H1 (cell line): Measurements from ENCODE around the gene FHIT. TPM values are rescaled to one million over a fixed set of nuclear protein-coding genes. Genes with fewer than 3 reads are reported as not detected.

Experiments used
- CTCF ChIA-PET: fragments of 300-600 bp; sonication (Branson Sonifier 250); formaldehyde crosslinking; loops from one replicate; lab custom pipeline; 2021; ENCODE audit not compliant: partially characterized antibody; lab: Charles Lee
- POLR2A ChIA-PET: fragments of 300-600 bp; sonication (Branson Sonifier 250); formaldehyde crosslinking; loops from one replicate; lab custom pipeline; 2021; ENCODE audit warnings: inconsistent platforms; ENCODE audit not compliant: partially characterized antibody; lab: Charles Lee
- DNase-seq, 2 experiments: peaks; one replicate each; pipeline versions ENCODE4 v3.0.0 to v3.0.0-alpha.2; 2010 to 2022; ENCODE audit warnings: low spot score in 2 of 2, low read depth in 1 of 2, mixed read lengths in 1 of 2
- FAIRE-seq: peaks from 2 replicates; lab custom pipeline; 2011; peaks lifted over from hg19 to GRCh38; lab: Jason Lieb, UNC
- H2AFZ ChIP-seq: 2 replicates; pipeline ENCODE4 v1.8.1; 2012; ENCODE audit warnings: low read length, inconsistent platforms
- H2AK5ac ChIP-seq: 2 replicates; pipeline ENCODE4 v1.6.1; 2013; ENCODE audit warnings: low read depth, low read length
- H2BK120ac ChIP-seq: replicated peaks from 2 replicates; pipeline ENCODE3; 2013; ENCODE audit warnings: low read depth, low read length, inconsistent platforms
- H2BK12ac ChIP-seq: 2 replicates; pipeline ENCODE4 v1.6.1; 2013; ENCODE audit warnings: low read depth, low read length
- H2BK15ac ChIP-seq: 2 replicates; pipeline ENCODE4 v1.6.1; 2013; ENCODE audit warnings: low read length
- H2BK20ac ChIP-seq: 2 replicates; pipeline ENCODE4 v1.6.1; 2013; ENCODE audit warnings: low read length
- H2BK5ac ChIP-seq: 2 replicates; pipeline ENCODE4 v1.6.1; 2013; ENCODE audit warnings: low read depth, low read length
- H3K14ac ChIP-seq: 2 replicates; pipeline ENCODE4 v1.6.1; 2013; ENCODE audit warnings: inconsistent platforms; ENCODE audit not compliant: insufficient read length
- H3K18ac ChIP-seq: 2 replicates; pipeline ENCODE4 v1.6.1; 2013; ENCODE audit warnings: low read length; ENCODE audit errors: extremely low read depth
- H3K23ac ChIP-seq: 2 replicates; pipeline ENCODE4 v1.6.1; 2013; ENCODE audit warnings: inconsistent platforms; ENCODE audit not compliant: insufficient read length
- H3K23me2 ChIP-seq: 2 replicates; pipeline ENCODE4 v1.6.1; 2013; ENCODE audit warnings: low read depth, low read length
- H3K27ac ChIP-seq: 2 replicates; pipeline ENCODE4 v1.6.1; 2011; ENCODE audit warnings: low read depth, low read length, inconsistent platforms
- H3K27me3 ChIP-seq, 4 experiments: replicated peaks in 1 of 4; 1 replicate in 1 of 4; 2 replicates in 3 of 4; pipeline versions ENCODE4 v1.6.1 to v1.8.1; 2011 to 2013; ENCODE audit warnings: low read length in 3 of 4, mild to moderate bottlenecking in 3 of 4, inconsistent platforms in 2 of 4, mixed read lengths in 2 of 4, moderate library complexity in 1 of 4; ENCODE audit not compliant: control insufficient read depth in 3 of 4, insufficient read depth in 3 of 4; ENCODE audit errors: extremely low read depth in 1 of 4
- H3K36me3 ChIP-seq, 4 experiments: 2 replicates each; pipeline versions ENCODE4 v1.6.1 to v1.8.1; 2011 to 2013; ENCODE audit warnings: mild to moderate bottlenecking in 4 of 4, low read length in 3 of 4, moderate library complexity in 2 of 4, control low read depth in 1 of 4, inconsistent platforms in 1 of 4; ENCODE audit not compliant: insufficient read depth in 4 of 4, control insufficient read depth in 2 of 4
- H3K4ac ChIP-seq: replicated peaks from 2 replicates; pipeline ENCODE3; 2013; ENCODE audit warnings: low read length, low read depth, mixed read lengths, inconsistent platforms; ENCODE audit not compliant: insufficient read length
- H3K4me1 ChIP-seq, 4 experiments: replicated peaks in 1 of 4; 1 replicate in 1 of 4; 2 replicates in 3 of 4; pipeline versions ENCODE4 v1.6.1 to v1.8.1; 2011 to 2013; ENCODE audit warnings: low read length in 3 of 4, inconsistent platforms in 2 of 4, mixed read lengths in 1 of 4; ENCODE audit not compliant: insufficient read depth in 4 of 4, control insufficient read depth in 3 of 4
- H3K4me2 ChIP-seq, 2 experiments: 2 replicates each; pipeline versions ENCODE4 v1.6.1 to v1.8.1; 2011 to 2013; ENCODE audit warnings: low read depth in 2 of 2, low read length in 2 of 2, control low read depth in 1 of 2, inconsistent platforms in 1 of 2, mild to moderate bottlenecking in 1 of 2; ENCODE audit not compliant: insufficient read depth in 1 of 2
- H3K4me3 ChIP-seq, 4 experiments: fragments of 200-600, 300-600 bp in 1 of 4; sonication (generic), shearing (Covaris generic), sonication (Bioruptor Twin) in 1 of 4; 2 replicates each; pipeline versions ENCODE4 v1.5.1 to v1.8.1; 2011 to 2016; ENCODE audit warnings: low read length in 4 of 4, low read depth in 3 of 4, control low read depth in 2 of 4, inconsistent platforms in 2 of 4, mild to moderate bottlenecking in 2 of 4, mixed read lengths in 1 of 4, moderate library complexity in 1 of 4; ENCODE audit not compliant: insufficient read depth in 2 of 4; ENCODE audit errors: extremely low read depth in 1 of 4
- H3K56ac ChIP-seq: replicated peaks from 2 replicates; pipeline ENCODE3; 2013; ENCODE audit warnings: low read depth, mild to moderate bottlenecking, mixed read lengths, low read length, inconsistent platforms; ENCODE audit not compliant: insufficient read length
- H3K79me1 ChIP-seq: 2 replicates; pipeline ENCODE4 v1.6.1; 2013; ENCODE audit warnings: low read depth, low read length, control low read depth
- H3K79me2 ChIP-seq, 2 experiments: 2 replicates each; pipeline versions ENCODE4 v1.6.1 to v1.8.1; 2012 to 2013; ENCODE audit warnings: low read length in 2 of 2, mild to moderate bottlenecking in 2 of 2, inconsistent platforms in 1 of 2; ENCODE audit not compliant: insufficient read depth in 2 of 2, control insufficient read depth in 1 of 2
- H3K9ac ChIP-seq, 4 experiments: replicated peaks in 1 of 4; 1 replicate in 1 of 4; 2 replicates in 3 of 4; pipeline versions ENCODE4 v1.6.1 to v1.8.1; 2011 to 2013; ENCODE audit warnings: low read depth in 3 of 4, low read length in 3 of 4, control low read depth in 2 of 4, mild to moderate bottlenecking in 2 of 4, moderate library complexity in 2 of 4, inconsistent platforms in 1 of 4; ENCODE audit errors: extremely low read depth in 1 of 4
- H3K9me3 ChIP-seq, 2 experiments: 2 replicates each; pipeline versions ENCODE4 v1.6.1 to v1.8.1; 2012 to 2013; ENCODE audit warnings: mild to moderate bottlenecking in 2 of 2, moderate library complexity in 2 of 2, control low read depth in 1 of 2, inconsistent platforms in 1 of 2, low read depth in 1 of 2, low read length in 1 of 2, mixed read lengths in 1 of 2; ENCODE audit not compliant: insufficient read depth in 2 of 2
- H4K20me1 ChIP-seq, 2 experiments: replicated peaks in 1 of 2; 2 replicates each; pipeline versions ENCODE3 to v1.8.1; 2011 to 2013; ENCODE audit warnings: inconsistent platforms in 2 of 2, low read length in 2 of 2, mild to moderate bottlenecking in 1 of 2; ENCODE audit not compliant: insufficient read depth in 2 of 2, control insufficient read depth in 1 of 2
- H4K5ac ChIP-seq: 2 replicates; pipeline ENCODE4 v1.6.1; 2013; ENCODE audit warnings: low read length, low read depth, mixed read lengths, inconsistent platforms; ENCODE audit not compliant: insufficient read length
- H4K8ac ChIP-seq: 2 replicates; pipeline ENCODE4 v1.8.0; 2013; ENCODE audit warnings: mild to moderate bottlenecking, moderate library complexity, low read length, inconsistent platforms; ENCODE audit not compliant: insufficient read depth; ENCODE audit errors: extremely low read depth
- H4K91ac ChIP-seq: replicated peaks from 2 replicates; pipeline ENCODE3; 2013; ENCODE audit warnings: low read length, mixed read lengths, inconsistent platforms; ENCODE audit not compliant: insufficient read length
- CBX8 ChIP-seq: fragments of 300-800, 300-1000 bp; sonication (generic); IDR thresholded peaks from 2 replicates; pipeline ENCODE4 v1.7.1; 2016; ENCODE audit warnings: low read depth, low read length, borderline replicate concordance
- CHD1 ChIP-seq: IDR thresholded peaks from 2 replicates; pipeline ENCODE4 v1.6.1; 2012; ENCODE audit warnings: low read depth, low read length, improper control_type of control experiment
- KDM1A ChIP-seq: fragments of 200-600, 300-600 bp; sonication (generic); IDR thresholded peaks from 2 replicates; pipeline ENCODE4 v1.7.1; 2016; ENCODE audit warnings: mild to moderate bottlenecking, low read length, borderline replicate concordance
- TAF1 ChIP-seq: IDR thresholded peaks from 2 replicates; pipeline ENCODE4 v1.6.1; 2011; ENCODE audit warnings: mild to moderate bottlenecking, low read depth, low read length
- TCF12 ChIP-seq: IDR thresholded peaks from 2 replicates; pipeline ENCODE4 v1.6.1; 2011; ENCODE audit warnings: low read depth, mild to moderate bottlenecking, low read length
- USF2 ChIP-seq: IDR thresholded peaks from 2 replicates; pipeline ENCODE4 v1.6.1; 2011; ENCODE audit warnings: low read length, improper control_type of control experiment
- WGBS, 2 experiments: shearing (Covaris generic) in 1 of 2; methylation state at CpG; one replicate each; pipeline versions ENCODE4 v1.1.6 to v1.1.7; 2013 to 2015; ENCODE audit warnings: low lambda C conversion rate in 2 of 2, mixed read lengths in 2 of 2, inconsistent platforms in 1 of 2, low coverage in 1 of 2, missing lambda C conversion rate in 1 of 2; ENCODE audit not compliant: insufficient replicate concordance in 2 of 2, insufficient coverage in 1 of 2, insufficient read length in 1 of 2; ENCODE audit errors: extremely low coverage in 1 of 2, missing lambda C conversion rate in 1 of 2; 5-methylcytosine and 5-hydroxymethylcytosine counted together
- polyA plus RNA-seq, 7 experiments: library from polyadenylated mRNA; depleted of rRNA in 3 of 7; stranded (reverse) in 5 of 7; unstranded in 2 of 7; fragments of >200 nt in 5 of 7; fragments of 200-250 nt in 2 of 7; gene quantifications; 1 replicate in 5 of 7; 2 replicates in 1 of 7; 4 replicates in 1 of 7; pipeline versions ENCODE4 v1.2.1 to v1.2.3, GENCODE V29; 2011 to 2013; ENCODE audit warnings: missing spikeins in 2 of 7, mixed read lengths in 2 of 7
- total RNA-seq: library from RNA; stranded (reverse); fragmentation: NEBNext Ultra II Directional; extraction: Animal tissue kit (Norgen Biotek cat#: 25700); gene quantifications from 2 replicates; pipeline ENCODE4 v1.2.1, GENCODE V29; 2021

The FHIT gene
- total and polyA plus RNA-seq, 2 of the 8 experiments (the other 6 are each of a cell fraction or from before 2014, with no cell fraction given): 1.2 to 3.2 TPM

- H3K4me2 ChIP-seq: no peak overlapping the region
- no peak overlapping the region for H3K27ac ChIP-seq
Measured at GRCh38 chr3:59818033-59818918, 1433.0 kb downstream of the FHIT start.

More at GRCh38 chr3:59818033-59818918, 1433.0 kb downstream of the FHIT start:
- Histone ChIP-seq H2AK5ac (no peak overlapping the region), H3K9ac (no peak overlapping the region), H3K23ac (no peak overlapping the region), H3K4me1 (peaks cover 0 to 7% (median 2%) of the 10 kb centered on the region in 4 experiments; a peak in 3 of 7 replicates), H3K18ac (no peak overlapping the region), H3K4ac (no peak overlapping the region), H4K8ac (no peak overlapping the region), H3K79me1 (no peaks in the 10 kb centered on the region), H2BK120ac (no peak overlapping the region), H3K79me2 (no peaks in the 10 kb centered on the region), H3K36me3 (no peaks in the 10 kb centered on the region; a peak in 1 of 8 replicates), H3K56ac (no peak overlapping the region), H3K23me2 (no peaks in the 10 kb centered on the region), H2BK20ac (no peak overlapping the region), H4K91ac (no peak overlapping the region), H2BK5ac (no peak overlapping the region), H3K14ac (no peak overlapping the region), H4K5ac (no peak overlapping the region), H3K27me3 (no peaks in the 10 kb centered on the region; a peak in 1 of 7 replicates), H4K20me1 (no peaks in the 10 kb centered on the region), H3K9me3 (no peaks in the 10 kb centered on the region), H2BK15ac (no peak overlapping the region), H2BK12ac (no peak overlapping the region), H2AFZ (no peak overlapping the region), H3K4me3 (no peak overlapping the region)
- 88% methylated on average over 16 of the region's 16 CpGs; no CpG with 5 or more reads in 1 of the 2 experiments for WGBS, 2 experiments
- ChIA-PET CTCF (interaction anchor here (0.8 to 1.0 kb wide), 2 partner anchors 8 to 29 kb away, joined by 4 read pairs; no protein-coding TSS in a partner anchor), POLR2A (no interaction called here)
- TF ChIP-seq CHD1 (no peak), TCF12 (no peak), TAF1 (no peak), USF2 (no peak), KDM1A (no peak), CBX8 (no peak)
- DNase-seq (no peak), FAIRE-seq (no peak)
